ENCODE results near the gene TSSK3. TPM values are rescaled to one million over a fixed set of nuclear protein-coding genes. Genes with fewer than 3 reads are reported as not detected.

Gene TSSK3
- total RNA-seq, 1 experiment from 2014 or later, result 3.9 TPM

GRCh38 chr1:32392325-32392724 lies 30.0 kb downstream of the TSSK3 start:
- Histone ChIP-seq H3F3A (ENCODE audit: insufficient read depth, low read depth) (peaks cover 10% of the 10 kb centered on the region; the same call in 1 of the 2 replicates), H3K9me3 (ENCODE audit: insufficient read depth, low read depth) (no peaks in the 10 kb centered on the region), H2AFZ (no peak overlapping the region), H3K27ac (no peak overlapping the region), H3K27me3 (ENCODE audit: insufficient read depth, low read depth) (no peaks in the 10 kb centered on the region), H3K4me1 (replicated peaks; ENCODE audit: insufficient read depth) (peaks cover 22% of the 10 kb centered on the region), H4K20me1 (ENCODE audit: insufficient read depth) (peaks cover 6% of the 10 kb centered on the region), H3K4me3 (no peak overlapping the region), H3K9me2 (ENCODE audit: insufficient read depth) (no peaks in the 10 kb centered on the region), H3K79me2 (ENCODE audit: low read depth) (peaks cover 38% of the 10 kb centered on the region), H3K36me3 (ENCODE audit: low read depth) (peaks cover 11% of the 10 kb centered on the region; the same call in 1 of the 2 replicates), H3K4me2 (no peak overlapping the region; the same call in 1 of the 2 replicates)
- intact Hi-C loops (cut with micrococcal nuclease; ENCODE audit: unreplicated experiment), result loop anchor here (10.0 kb wide), 1 partner anchor 168 kb away; the partner anchor contains the start of genes EIF3I and TMEM234
- CTCF ChIA-PET, result interaction anchor here (0.6 kb wide), 1 partner anchor 127 kb away, joined by 3 read pairs; no protein-coding TSS in a partner anchor
- BruUV-seq (replicated peaks), result no TSS peak
- POLR2A ChIA-PET (ENCODE audit: unreplicated experiment), result no interaction called here
- TF ChIP-seq CTCF (conservative IDR thresholded peaks at IDR 0.05) (no peak), EZH2 (IDR thresholded peaks at IDR 0.05; ENCODE audit: low read depth) (no peak)
- no peak for DNase-seq

- H3K27ac ChIP-seq, result no peak overlapping the region
- H3F3A ChIP-seq (ENCODE audit: insufficient read depth, low read depth), result peaks cover 10% of the 10 kb centered on the region; the same call in 1 of the 2 replicates
- intact Hi-C loops (cut with micrococcal nuclease; ENCODE audit: unreplicated experiment), result loop anchor here (10.0 kb wide), 1 partner anchor 168 kb away; the partner anchor contains the start of genes EIF3I and TMEM234
- H3K4me1 ChIP-seq (replicated peaks; ENCODE audit: insufficient read depth), result peaks cover 22% of the 10 kb centered on the region
- BruUV-seq (replicated peaks), result no TSS peak
- peak overlapping the region; percentile 71 for H3K4me3 ChIP-seq
- H3K9me2 ChIP-seq (ENCODE audit: insufficient read depth), result no peaks in the 10 kb centered on the region
- peaks cover 11% of the 10 kb centered on the region; the same call in 1 of the 2 replicates for H3K36me3 ChIP-seq (ENCODE audit: low read depth)
- peaks cover 38% of the 10 kb centered on the region for H3K79me2 ChIP-seq (ENCODE audit: low read depth)
- peak overlapping the region; percentile 98 for H3K4me2 ChIP-seq
- no peak overlapping the region for H2AFZ ChIP-seq
- TF ChIP-seq EZH2 (IDR thresholded peaks at IDR 0.05; ENCODE audit: low read depth) (no peak), CTCF (conservative IDR thresholded peaks at IDR 0.05) (no peak)
- ChIA-PET POLR2A (ENCODE audit: unreplicated experiment) (no interaction called here), CTCF (no interaction called here)
- H4K20me1 ChIP-seq (ENCODE audit: insufficient read depth), result peaks cover 6% of the 10 kb centered on the region
- H3K9me3 ChIP-seq (ENCODE audit: insufficient read depth, low read depth), result no peaks in the 10 kb centered on the region
- no peaks in the 10 kb centered on the region for H3K27me3 ChIP-seq (ENCODE audit: insufficient read depth, low read depth)
- no peak for DNase-seq
Measured at GRCh38 chr1:32393136-32393535, 30.8 kb downstream of the TSSK3 start.

GRCh38 chr1:32393832-32394140 lies 31.4 kb downstream of the TSSK3 start:
- H3F3A ChIP-seq (ENCODE audit: insufficient read depth, low read depth), result peaks cover 10% of the 10 kb centered on the region; the same call in 1 of the 2 replicates
- no peaks in the 10 kb centered on the region for H3K9me3 ChIP-seq (ENCODE audit: insufficient read depth, low read depth)
- H3K27ac ChIP-seq, result peak overlapping the region; percentile 52
- H3K79me2 ChIP-seq (ENCODE audit: low read depth), result peaks cover 38% of the 10 kb centered on the region
- ChIA-PET POLR2A (ENCODE audit: unreplicated experiment) (interaction anchor here (0.6 to 1.0 kb wide), 2 partner anchors 188 to 749 kb away, joined by 9 to 10 read pairs; partner anchors contain the start of genes IQCC and PEF1), CTCF (no interaction called here)
- peak in 1 of 2 experiments; percentile 45 for DNase-seq
- peaks cover 22% of the 10 kb centered on the region for H3K4me1 ChIP-seq (replicated peaks; ENCODE audit: insufficient read depth)
- peaks cover 11% of the 10 kb centered on the region; the same call in 1 of the 2 replicates for H3K36me3 ChIP-seq (ENCODE audit: low read depth)
- H4K20me1 ChIP-seq (ENCODE audit: insufficient read depth), result peaks cover 6% of the 10 kb centered on the region
- intact Hi-C loops (cut with micrococcal nuclease; ENCODE audit: unreplicated experiment), result loop anchor here (1.0 to 10.0 kb wide), 3 partner anchors 61 to 424 kb away; partner anchors contain the start of genes EIF3I, S100PBP, TMEM234 and YARS1
- H3K4me2 ChIP-seq, result peak overlapping the region; percentile 98
- no peaks in the 10 kb centered on the region for H3K27me3 ChIP-seq (ENCODE audit: insufficient read depth, low read depth)
- BruUV-seq (replicated peaks), result TSS peak; percentile 56
- no peaks in the 10 kb centered on the region for H3K9me2 ChIP-seq (ENCODE audit: insufficient read depth)
- H2AFZ ChIP-seq, result peak overlapping the region; percentile 91
- TF ChIP-seq CTCF (conservative IDR thresholded peaks at IDR 0.05) (no peak), EZH2 (IDR thresholded peaks at IDR 0.05; ENCODE audit: low read depth) (no peak)
- H3K4me3 ChIP-seq, result peak overlapping the region; percentile 71
